HG02763 (cell line): Measurements from ENCODE around the gene TYW1B.
"Not testable (repeated sequence)": the region's sequence is repeated elsewhere in the genome, so short reads cannot be mapped to it uniquely, and the experiment has no call there.

Experiments used
- ATAC-seq: cut with Tn5 transposase; IDR thresholded peaks from one replicate; pipeline ENCODE4 v1.9.1; 2021; ENCODE audit warnings: mild to moderate bottlenecking, moderate library complexity; ENCODE audit not compliant: unreplicated experiment

TYW1B gene

DNA sequence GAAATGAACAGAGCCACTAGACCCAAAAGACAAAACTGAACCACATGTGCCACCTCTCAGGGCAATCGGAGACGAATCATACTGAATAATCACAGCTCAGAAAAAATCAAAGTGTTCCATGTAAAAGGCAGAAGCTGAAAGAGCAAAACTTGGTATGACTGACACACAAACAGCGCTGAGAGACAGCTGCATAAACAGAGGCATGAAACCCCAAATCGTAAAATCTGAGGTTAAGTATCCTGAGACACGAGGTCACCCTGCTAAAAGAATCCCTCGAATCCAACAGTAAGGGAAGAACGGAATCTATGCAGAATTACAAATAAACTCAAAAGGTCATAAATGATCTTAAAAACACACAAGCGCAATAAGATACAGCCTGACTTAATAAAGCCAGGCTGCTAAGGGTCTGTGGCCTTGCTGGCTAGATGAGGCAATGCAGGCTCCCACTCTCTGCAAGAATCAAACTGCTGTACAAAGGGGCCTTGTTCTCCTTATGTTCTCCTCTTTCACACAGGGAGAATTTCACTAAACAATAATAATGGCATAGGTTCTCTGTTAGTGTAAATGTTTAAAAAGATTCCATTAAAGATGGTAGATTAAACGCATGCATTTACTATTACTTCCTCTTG, 247.7 kb downstream of the TYW1B start:
- not testable (repeated sequence) for ATAC-seq

GRCh38 chr7:72577107-72577506, 250.9 kb downstream of the TYW1B start:
- no peak for ATAC-seq

DNA sequence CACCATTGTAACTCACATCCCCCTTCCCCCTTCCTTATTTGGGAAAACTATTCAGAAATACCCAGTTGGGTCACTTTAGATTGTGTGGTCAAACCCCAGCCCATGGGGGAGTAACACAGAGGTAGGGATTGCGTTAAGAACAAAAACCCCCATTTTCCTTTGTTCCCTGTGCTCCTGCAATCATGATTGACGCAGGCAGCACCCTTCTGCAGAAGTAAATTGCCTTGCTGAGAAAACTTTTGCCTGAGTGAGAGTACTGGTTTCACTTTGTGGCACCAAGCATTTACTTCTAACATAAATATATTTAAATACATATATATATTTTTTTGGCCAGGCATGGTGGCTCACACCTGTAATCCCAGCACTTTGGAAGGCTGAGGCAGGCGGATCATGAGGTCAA, 266.0 kb downstream of the TYW1B start:
- not testable (repeated sequence) for ATAC-seq

- ATAC-seq: not testable (repeated sequence)
Measured at GRCh38 chr7:72559546-72559945, 268.5 kb downstream of the TYW1B start.

DNA sequence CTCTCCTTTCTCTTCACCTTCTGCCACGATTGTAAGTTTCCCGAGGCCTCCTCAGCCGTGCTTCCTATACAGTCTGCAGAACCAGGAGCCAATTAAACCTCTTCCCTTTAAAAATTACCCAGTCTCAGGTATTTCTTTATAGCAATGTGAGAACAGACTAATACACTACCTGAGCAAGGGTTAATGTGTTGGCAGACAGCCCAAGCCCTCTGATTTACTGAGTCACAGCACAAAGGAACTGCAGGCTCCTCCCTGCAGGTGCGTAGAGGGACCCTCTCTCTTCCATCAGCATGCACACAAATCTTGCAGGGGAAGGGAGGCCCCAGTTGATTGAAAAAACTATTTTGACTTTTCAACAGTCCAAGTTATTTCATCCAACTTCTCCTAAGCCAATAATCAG, 271.3 kb downstream of the TYW1B start:
- ATAC-seq: not testable (repeated sequence)

- not testable (repeated sequence) for ATAC-seq
Measured at GRCh38 chr7:72555238-72555637, 272.8 kb downstream of the TYW1B start.

DNA sequence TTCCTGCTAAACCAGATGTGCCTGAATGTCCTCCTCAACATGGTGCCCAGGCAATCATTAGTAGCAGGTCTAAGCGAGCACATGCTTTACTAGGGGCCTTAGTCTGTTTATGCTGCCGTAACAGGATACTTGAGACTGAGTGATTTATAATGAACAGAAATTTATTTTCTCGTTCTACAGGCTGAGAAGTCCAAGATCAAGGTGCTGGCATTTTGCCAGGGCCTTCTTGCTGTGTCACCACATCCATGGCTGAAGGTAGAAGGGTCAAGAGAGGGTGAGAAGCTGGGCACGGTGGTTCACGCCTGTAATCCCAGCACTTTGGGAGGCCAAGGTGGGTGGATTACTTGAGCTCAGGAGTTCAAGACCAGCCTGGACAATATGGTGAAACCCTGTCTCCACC, 273.6 kb downstream of the TYW1B start:
- not testable (repeated sequence) for ATAC-seq

- not testable (repeated sequence) for ATAC-seq
Measured at GRCh38 chr7:72550454-72550853, 277.5 kb downstream of the TYW1B start.

DNA sequence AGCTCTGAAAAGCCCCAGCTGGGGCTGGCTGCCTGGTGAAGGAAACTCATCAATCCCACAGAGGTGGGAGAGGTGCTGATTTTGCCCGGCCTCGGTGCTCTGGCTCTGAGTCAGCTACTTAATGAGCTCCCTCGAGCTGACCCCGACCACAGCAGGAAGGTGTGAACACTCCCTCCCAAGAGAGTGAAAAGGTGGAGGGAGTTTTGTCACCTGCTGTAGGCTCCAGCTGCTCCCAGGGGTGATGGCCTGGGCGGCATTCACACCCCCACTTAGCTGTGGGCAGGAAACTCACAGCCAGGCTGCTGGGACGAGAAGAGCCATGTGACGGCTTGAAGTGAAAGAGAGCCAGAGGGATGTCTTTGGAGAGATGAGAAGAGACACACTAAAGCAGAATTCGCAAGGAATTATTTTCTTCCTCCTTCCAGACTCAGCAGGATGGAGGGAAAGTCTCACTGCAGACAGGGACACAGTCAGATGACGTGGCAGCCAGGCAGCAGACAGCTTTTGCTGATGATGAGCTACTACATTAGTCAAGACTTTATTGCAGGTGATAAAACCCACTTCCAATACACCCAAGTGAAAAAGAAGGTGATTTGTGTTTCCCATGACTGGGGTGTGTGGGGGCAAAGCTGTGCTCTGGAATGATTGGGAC, 281.3 kb downstream of the TYW1B start:
- not testable (repeated sequence) for ATAC-seq

DNA sequence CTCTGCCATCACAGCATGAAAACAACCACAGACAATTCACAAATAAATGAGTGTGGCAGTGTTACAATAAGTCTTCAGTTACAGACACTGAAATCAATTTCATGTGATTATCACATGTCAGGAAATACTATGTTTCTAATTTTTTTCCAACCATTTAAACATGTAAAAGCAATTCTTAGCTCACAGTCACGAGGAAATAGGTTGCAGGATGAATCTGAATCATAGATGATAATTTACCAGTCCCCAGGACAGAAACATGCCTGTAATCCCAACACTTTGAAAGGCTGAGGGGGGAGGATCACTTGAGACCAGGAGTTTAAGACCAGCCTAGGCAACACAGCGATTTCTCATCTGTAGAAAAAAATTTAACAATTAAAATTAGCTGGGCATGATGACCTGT, 283.5 kb downstream of the TYW1B start:
- not testable (repeated sequence) for ATAC-seq

GRCh38 chr7:72540923-72541322, 287.1 kb downstream of the TYW1B start:
- no peak for ATAC-seq

DNA sequence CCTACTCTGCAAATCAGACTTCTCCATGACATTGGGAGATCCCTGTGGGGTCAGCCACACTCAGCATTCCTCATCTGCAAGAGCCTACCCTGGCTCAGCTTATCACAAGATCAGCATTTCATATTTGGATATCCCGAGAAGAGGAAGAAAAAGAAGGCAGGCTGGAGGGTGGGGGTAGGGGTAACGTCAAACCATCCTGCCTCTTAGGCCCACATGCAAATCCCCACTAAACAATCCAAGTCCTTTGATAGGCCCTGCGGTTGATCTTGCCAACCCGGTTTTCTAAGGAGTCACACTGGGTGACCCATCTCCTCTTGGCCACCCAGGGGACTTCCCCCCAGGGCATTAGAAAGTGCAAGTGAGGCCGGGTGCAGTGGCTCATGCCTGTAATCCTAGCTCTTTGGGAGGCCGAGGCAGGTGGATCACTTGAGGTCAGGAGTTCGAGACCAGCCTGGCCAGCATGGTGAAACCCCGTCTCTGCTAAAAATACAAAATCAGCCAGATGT, 287.8 kb downstream of the TYW1B start:
- no peak for ATAC-seq

- no peak for ATAC-seq
Measured at GRCh38 chr7:72539702-72540101, 288.3 kb downstream of the TYW1B start.

GRCh38 chr7:72538856-72539255, 289.1 kb downstream of the TYW1B start:
- no peak for ATAC-seq

GRCh38 chr7:72538147-72538546, 289.9 kb downstream of the TYW1B start:
- no peak for ATAC-seq

DNA sequence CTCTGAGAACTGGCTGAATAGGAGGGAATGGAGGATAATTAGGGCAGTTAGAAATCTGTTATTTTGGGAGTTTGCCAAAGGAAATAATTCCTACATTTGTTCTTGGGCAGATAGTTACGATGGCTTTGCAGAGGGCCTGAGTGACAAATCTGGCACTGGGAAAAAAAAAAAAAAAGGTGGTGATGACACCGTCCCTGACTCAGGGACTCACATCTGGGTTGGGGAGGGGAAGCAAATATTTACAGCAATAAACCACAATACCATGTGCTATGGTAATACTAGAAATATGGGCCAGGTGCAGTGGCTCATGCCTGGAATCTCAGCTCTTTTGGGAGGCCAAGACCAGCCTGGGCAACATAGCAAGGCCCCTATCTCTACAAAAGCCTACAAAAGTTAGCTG, 292.0 kb downstream of the TYW1B start:
- ATAC-seq: not testable (repeated sequence)

DNA sequence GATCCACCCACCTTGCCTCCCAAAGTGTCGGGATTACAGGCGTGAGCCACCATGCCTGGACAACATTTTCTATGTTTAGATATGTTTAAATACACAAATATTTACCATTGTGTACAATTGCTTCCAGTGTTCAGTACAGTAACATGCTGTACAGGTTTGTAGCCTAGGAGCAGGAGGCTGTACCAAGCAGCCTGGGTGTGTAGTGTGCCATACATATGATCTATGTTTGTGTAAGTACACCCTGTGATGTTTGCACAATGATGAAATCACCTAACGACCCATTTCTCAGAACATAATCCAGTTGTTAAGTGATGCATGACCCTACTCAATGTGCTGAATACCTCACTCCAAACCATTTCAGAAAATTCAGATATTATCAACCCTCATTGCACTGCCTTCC, 297.0 kb downstream of the TYW1B start:
- not testable (repeated sequence) for ATAC-seq
